Activated CD4-positive, alpha-beta T cell treated with anti-CD3 and anti-CD28 coated beads, Interleukin-2, amount 50 U/mL, for 24 hours (primary cell): Measurements from ENCODE around the gene SNX5.
"Not testable (repeated sequence)": the region's sequence is repeated elsewhere in the genome, so short reads cannot be mapped to it uniquely, and the experiment has no call there.

Experiments
- DNase-seq, 2 donors: peaks; one replicate each; pipeline ENCODE4 v3.0.0-alpha.2; 2020; ENCODE audit warnings: low read depth in 1 of 2, low spot score in 1 of 2

The SNX5 gene

GRCh38 chr20:17960400-17960885 is 8.2 kb downstream of the SNX5 start:
- not testable (repeated sequence) for DNase-seq

GRCh38 chr20:17959257-17959627 is 9.4 kb downstream of the SNX5 start:
- DNase-seq = no peak

- no peak for DNase-seq
These were observed 10.0 kb downstream of the SNX5 start for GRCh38 chr20:17958373-17959256.

- DNase-seq = no peak
These were observed 10.9 kb downstream of the SNX5 start for GRCh38 chr20:17957505-17958363.

GRCh38 chr20:17956099-17956685 is 12.4 kb downstream of the SNX5 start:
- DNase-seq = no peak

GRCh38 chr20:17955302-17955701 is 13.3 kb downstream of the SNX5 start:
- DNase-seq = no peak

GRCh38 chr20:17953935-17954334 is 14.7 kb downstream of the SNX5 start:
- DNase-seq = no peak

- DNase-seq = no peak
These were observed 15.6 kb downstream of the SNX5 start for GRCh38 chr20:17952692-17953684.

- DNase-seq = no peak
These were observed 17.3 kb downstream of the SNX5 start for GRCh38 chr20:17951323-17951722.

GRCh38 chr20:17950670-17951069 is 17.9 kb downstream of the SNX5 start:
- DNase-seq = no peak

GRCh38 chr20:17949899-17950298 is 18.7 kb downstream of the SNX5 start:
- no peak for DNase-seq

GRCh38 chr20:17948442-17948841 is 20.2 kb downstream of the SNX5 start:
- no peak for DNase-seq

- no peak for DNase-seq
These were observed 21.1 kb downstream of the SNX5 start for GRCh38 chr20:17947474-17947815.

GRCh38 chr20:17946572-17947473 is 21.8 kb downstream of the SNX5 start:
- DNase-seq = no peak

- no peak for DNase-seq
These were observed 22.6 kb downstream of the SNX5 start for GRCh38 chr20:17946040-17946439.

- no peak for DNase-seq
These were observed 23.6 kb downstream of the SNX5 start for GRCh38 chr20:17944854-17945474.

GRCh38 chr20:17943343-17943742 is 25.3 kb downstream of the SNX5 start:
- DNase-seq = no peak

GRCh38 chr20:17941826-17942196 is 26.8 kb downstream of the SNX5 start:
- no peak for DNase-seq
